Measurements from ENCODE around the gene VPS37D.
A peak's percentile ranks its signal among the peaks of the same experiment; 100 is the strongest.

Gene VPS37D

DNA sequence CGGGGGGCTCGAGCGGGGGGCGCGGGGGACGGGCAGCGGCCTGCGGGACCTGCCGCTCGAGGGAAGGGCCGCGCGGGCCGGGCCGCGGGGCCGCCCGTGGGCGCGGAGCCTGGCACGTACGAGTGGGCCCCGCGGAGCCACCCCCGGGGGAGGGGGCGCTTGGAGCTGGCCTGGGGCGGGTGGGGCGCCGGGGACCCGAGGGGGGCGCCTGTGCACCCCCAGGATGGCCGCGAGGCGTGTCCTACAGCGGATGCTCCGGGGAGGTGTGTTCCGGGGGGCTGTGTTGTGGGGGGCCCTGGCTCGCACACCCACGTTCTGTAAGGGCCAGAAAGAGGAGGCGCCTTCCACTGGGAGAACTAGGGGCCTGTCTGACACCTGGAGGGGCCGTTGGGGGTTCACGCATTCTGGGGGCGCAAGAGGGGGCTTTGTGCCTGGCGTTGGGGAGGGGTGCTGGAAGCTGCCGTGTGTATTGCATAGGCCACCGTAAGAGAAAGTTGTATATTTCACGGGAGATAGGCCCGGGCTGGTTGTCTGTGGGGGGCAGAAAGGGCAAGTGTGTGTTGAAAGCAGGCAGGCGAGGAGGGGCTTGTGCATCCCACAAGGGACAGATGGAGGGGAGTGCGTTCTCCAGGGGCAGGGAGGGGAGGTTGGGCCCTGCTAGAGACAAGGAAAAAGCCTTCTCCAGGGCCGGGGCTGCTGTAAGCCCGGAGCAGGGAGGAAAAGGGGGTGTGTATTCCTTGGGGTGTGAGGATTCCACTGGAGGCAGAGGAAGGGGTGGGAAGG is 663 bp downstream of the VPS37D start:
- peaks cover 9% of the 10 kb centered on the region for H3K4me1 ChIP-seq (ENCODE audit: insufficient read depth, low read length, poor library complexity, severe bottlenecking)
- peak overlapping the region; percentile 64 for H3K4me2 ChIP-seq (ENCODE audit: low read depth, low read length, poor library complexity, severe bottlenecking)
- no peak for TF ChIP-seq EZH2phosphoT487 (IDR thresholded peaks at IDR 0.05; ENCODE audit: borderline replicate concordance)
- TF ChIP-seq, protein P1, sequence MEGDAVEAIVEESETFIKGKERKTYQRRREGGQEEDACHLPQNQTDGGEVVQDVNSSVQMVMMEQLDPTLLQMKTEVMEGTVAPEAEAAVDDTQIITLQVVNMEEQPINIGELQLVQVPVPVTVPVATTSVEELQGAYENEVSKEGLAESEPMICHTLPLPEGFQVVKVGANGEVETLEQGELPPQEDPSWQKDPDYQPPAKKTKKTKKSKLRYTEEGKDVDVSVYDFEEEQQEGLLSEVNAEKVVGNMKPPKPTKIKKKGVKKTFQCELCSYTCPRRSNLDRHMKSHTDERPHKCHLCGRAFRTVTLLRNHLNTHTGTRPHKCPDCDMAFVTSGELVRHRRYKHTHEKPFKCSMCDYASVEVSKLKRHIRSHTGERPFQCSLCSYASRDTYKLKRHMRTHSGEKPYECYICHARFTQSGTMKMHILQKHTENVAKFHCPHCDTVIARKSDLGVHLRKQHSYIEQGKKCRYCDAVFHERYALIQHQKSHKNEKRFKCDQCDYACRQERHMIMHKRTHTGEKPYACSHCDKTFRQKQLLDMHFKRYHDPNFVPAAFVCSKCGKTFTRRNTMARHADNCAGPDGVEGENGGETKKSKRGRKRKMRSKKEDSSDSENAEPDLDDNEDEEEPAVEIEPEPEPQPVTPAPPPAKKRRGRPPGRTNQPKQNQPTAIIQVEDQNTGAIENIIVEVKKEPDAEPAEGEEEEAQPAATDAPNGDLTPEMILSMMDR (conservative IDR thresholded peaks at IDR 0.05; ENCODE audit: low read length) = no peak
- H2AFZ ChIP-seq (ENCODE audit: low read length) = peak overlapping the region; percentile 66
- H3F3A ChIP-seq (ENCODE audit: low read depth) = no peaks in the 10 kb centered on the region
- H3K79me2 ChIP-seq (ENCODE audit: insufficient read depth, low read length) = no peaks in the 10 kb centered on the region
- H3K9ac ChIP-seq (ENCODE audit: low read depth, low read length, poor library complexity, severe bottlenecking) = peak overlapping the region; percentile 36
- peaks cover 6% of the 10 kb centered on the region for H3K27me3 ChIP-seq (ENCODE audit: insufficient read depth, low read length, poor library complexity, severe bottlenecking)
- no peaks in the 10 kb centered on the region for H3K9me3 ChIP-seq (ENCODE audit: insufficient read depth, low read depth, low read length)
- no peaks in the 10 kb centered on the region for H3K36me3 ChIP-seq (ENCODE audit: insufficient read depth, low read length)
- H3K9me2 ChIP-seq (replicated peaks; ENCODE audit: low read depth, low read length) = no peaks in the 10 kb centered on the region
- H3K4me3 ChIP-seq (ENCODE audit: low read length, poor library complexity, severe bottlenecking) = peak overlapping the region; percentile 65
- H4K20me1 ChIP-seq (ENCODE audit: insufficient read depth, low read length, poor library complexity, severe bottlenecking) = no peaks in the 10 kb centered on the region

DNA sequence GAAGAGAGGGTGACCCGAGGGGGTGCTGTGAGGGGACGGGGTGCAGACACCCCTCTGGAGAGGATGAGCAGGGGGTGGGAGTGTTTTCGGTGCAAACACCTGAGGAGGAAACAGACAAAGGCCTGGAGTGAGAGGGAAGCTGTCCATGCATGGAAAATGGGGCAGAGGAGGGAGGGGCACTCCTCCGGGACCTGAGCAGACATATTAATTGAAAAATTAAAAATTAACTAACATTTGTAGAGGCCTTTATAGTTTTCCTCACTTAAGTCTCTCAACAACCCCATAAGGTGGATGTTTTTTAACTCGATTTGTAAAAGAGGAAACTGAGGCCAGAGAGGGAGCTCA is 1.2 kb downstream of the VPS37D start:
- H3K4me1 ChIP-seq (ENCODE audit: insufficient read depth, low read length, poor library complexity, severe bottlenecking) = peaks cover 9% of the 10 kb centered on the region
- peak overlapping the region; percentile 65 for H3K4me3 ChIP-seq (ENCODE audit: low read length, poor library complexity, severe bottlenecking)
- H3K36me3 ChIP-seq (ENCODE audit: insufficient read depth, low read length) = no peaks in the 10 kb centered on the region
- peaks cover 6% of the 10 kb centered on the region for H3K27me3 ChIP-seq (ENCODE audit: insufficient read depth, low read length, poor library complexity, severe bottlenecking)
- H2AFZ ChIP-seq (ENCODE audit: low read length) = no peak overlapping the region
- H3K9ac ChIP-seq (ENCODE audit: low read depth, low read length, poor library complexity, severe bottlenecking) = peak overlapping the region; percentile 36
- no peaks in the 10 kb centered on the region for H3K9me3 ChIP-seq (ENCODE audit: insufficient read depth, low read depth, low read length)
- H3K4me2 ChIP-seq (ENCODE audit: low read depth, low read length, poor library complexity, severe bottlenecking) = peak overlapping the region; percentile 64
- H3F3A ChIP-seq (ENCODE audit: low read depth) = no peaks in the 10 kb centered on the region
- no peaks in the 10 kb centered on the region for H3K79me2 ChIP-seq (ENCODE audit: insufficient read depth, low read length)
- no peaks in the 10 kb centered on the region for H3K9me2 ChIP-seq (replicated peaks; ENCODE audit: low read depth, low read length)
- TF ChIP-seq, protein P1 (conservative IDR thresholded peaks at IDR 0.05; ENCODE audit: low read length) = no peak
- TF ChIP-seq EZH2phosphoT487 (IDR thresholded peaks at IDR 0.05; ENCODE audit: borderline replicate concordance) = no peak
- H4K20me1 ChIP-seq (ENCODE audit: insufficient read depth, low read length, poor library complexity, severe bottlenecking) = no peaks in the 10 kb centered on the region

DNA sequence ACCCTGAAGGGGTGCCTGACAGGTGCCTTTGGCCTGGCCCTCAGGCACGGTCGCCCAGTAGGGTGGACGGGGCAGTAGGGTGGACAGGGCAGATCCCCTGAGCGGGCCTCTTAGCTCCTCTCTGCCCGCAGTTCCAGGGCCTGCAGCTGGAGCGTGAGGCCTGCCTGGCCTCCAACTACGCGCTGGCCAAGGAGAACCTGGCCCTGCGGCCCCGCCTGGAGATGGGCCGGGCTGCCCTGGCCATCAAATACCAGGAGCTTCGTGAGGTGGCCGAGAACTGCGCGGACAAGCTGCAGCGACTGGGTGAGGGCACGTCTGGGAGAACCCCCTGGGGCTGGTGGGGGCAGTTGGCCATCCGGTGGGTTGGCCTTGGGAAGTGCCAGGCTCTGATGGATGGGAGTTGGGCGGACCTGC is 1.7 kb downstream of the VPS37D start:
- peaks cover 9% of the 10 kb centered on the region for H3K4me1 ChIP-seq (ENCODE audit: insufficient read depth, low read length, poor library complexity, severe bottlenecking)
- H3K79me2 ChIP-seq (ENCODE audit: insufficient read depth, low read length) = no peaks in the 10 kb centered on the region
- H4K20me1 ChIP-seq (ENCODE audit: insufficient read depth, low read length, poor library complexity, severe bottlenecking) = no peaks in the 10 kb centered on the region
- no peak overlapping the region for H3K9ac ChIP-seq (ENCODE audit: low read depth, low read length, poor library complexity, severe bottlenecking)
- TF ChIP-seq EZH2phosphoT487 (IDR thresholded peaks at IDR 0.05; ENCODE audit: borderline replicate concordance) = no peak
- TF ChIP-seq, protein P1 (conservative IDR thresholded peaks at IDR 0.05; ENCODE audit: low read length) = no peak
- H3K36me3 ChIP-seq (ENCODE audit: insufficient read depth, low read length) = no peaks in the 10 kb centered on the region
- no peaks in the 10 kb centered on the region for H3K9me2 ChIP-seq (replicated peaks; ENCODE audit: low read depth, low read length)
- H3F3A ChIP-seq (ENCODE audit: low read depth) = no peaks in the 10 kb centered on the region
- H3K9me3 ChIP-seq (ENCODE audit: insufficient read depth, low read depth, low read length) = no peaks in the 10 kb centered on the region
- peaks cover 6% of the 10 kb centered on the region for H3K27me3 ChIP-seq (ENCODE audit: insufficient read depth, low read length, poor library complexity, severe bottlenecking)
- no peak overlapping the region for H3K4me3 ChIP-seq (ENCODE audit: low read length, poor library complexity, severe bottlenecking)
- no peak overlapping the region for H3K4me2 ChIP-seq (ENCODE audit: low read depth, low read length, poor library complexity, severe bottlenecking)
- no peak overlapping the region for H2AFZ ChIP-seq (ENCODE audit: low read length)
